Lung (tissue), 16 donors: ENCODE data around the gene FBXL17. TPM values are rescaled to one million over a fixed set of nuclear protein-coding genes. Genes with fewer than 3 reads are reported as not detected.

ENCODE experiments used
- ATAC-seq: fragments of 200-7000 bp; cut with Tn5 transposase; one replicate; pipeline ENCODE4 v1.9.1; 2020; ENCODE audit warnings: moderate number of reproducible peaks; ENCODE audit not compliant: insufficient read depth, low FRiP score
- DNase-seq, 3 donors: peaks; one replicate each; pipeline ENCODE4 v3.0.0-alpha.2; 2013 to 2017
- H3K27ac ChIP-seq, 2 donors: one replicate each; pipeline ENCODE4 v1.5.1; 2013; ENCODE audit warnings: mild to moderate bottlenecking in 2 of 2, moderate library complexity in 2 of 2, control low read depth in 1 of 2, inconsistent platforms in 1 of 2, low read depth in 1 of 2, low read length in 1 of 2
- H3K27me3 ChIP-seq, 3 donors: one replicate each; pipeline ENCODE4 v1.5.1; 2013; ENCODE audit warnings: low read length in 2 of 3; ENCODE audit not compliant: control insufficient read depth in 3 of 3, insufficient read depth in 3 of 3
- H3K36me3 ChIP-seq, 4 donors: one replicate each; pipeline ENCODE4 v1.5.1; 2013; ENCODE audit warnings: low read length in 4 of 4, mild to moderate bottlenecking in 1 of 4, moderate library complexity in 1 of 4; ENCODE audit not compliant: control insufficient read depth in 4 of 4, insufficient read depth in 4 of 4
- H3K4me1 ChIP-seq, 5 donors: one replicate each; pipeline ENCODE4 v1.5.1; 2013; ENCODE audit warnings: low read length in 5 of 5, mild to moderate bottlenecking in 2 of 5, moderate library complexity in 1 of 5; ENCODE audit not compliant: control insufficient read depth in 5 of 5, insufficient read depth in 5 of 5
- H3K4me3 ChIP-seq: one replicate; pipeline ENCODE4 v1.5.1; 2013; ENCODE audit warnings: mild to moderate bottlenecking, control low read depth, moderate library complexity
- H3K9ac ChIP-seq, 2 donors: one replicate each; pipeline ENCODE4 v1.5.1; 2013; ENCODE audit warnings: low read length in 2 of 2, control low read depth in 1 of 2; ENCODE audit not compliant: insufficient read depth in 1 of 2
- H3K9me3 ChIP-seq, 4 donors: one replicate each; pipeline ENCODE4 v1.5.1; 2013; ENCODE audit warnings: low read length in 3 of 4, mild to moderate bottlenecking in 1 of 4, moderate library complexity in 1 of 4; ENCODE audit not compliant: control insufficient read depth in 4 of 4, insufficient read depth in 3 of 4
- CTCF ChIP-seq: IDR thresholded peaks from 2 replicates; pipeline ENCODE4 v1.5.1; 2012; ENCODE audit warnings: mild to moderate bottlenecking; ENCODE audit errors: control extremely low read depth, extremely low read depth
- WGBS, 2 donors: extraction: QIAGEN DNeasy Blood & Tissue Kit; methylation state at CpG; one replicate each; pipeline ENCODE4 v1.1.7; 2013; 5-methylcytosine and 5-hydroxymethylcytosine counted together
- long read RNA-seq, 5 donors: transcript quantifications; one replicate each; lab custom pipeline, GENCODE V29; 2026
- polyA plus RNA-seq, 2 donors: library from polyadenylated mRNA; stranded (reverse); fragments of 200-250 nt; gene quantifications; one replicate each; pipeline ENCODE4 v1.2.1, GENCODE V29; 2013
- total RNA-seq, 2 donors: library from RNA; depleted of rRNA in 1 of 2; stranded (reverse); fragments of >200 nt in 1 of 2; gene quantifications; one replicate each; pipeline ENCODE4 v1.2.1, GENCODE V29; 2014 to 2021
- donor health status: control.
- donor health status: control.
- donor health status: Bipolar disorder and iron deficiency.
- donor health status: healthy.
- donor health status: DM: yes; HTN: yes; CAD: no.

The FBXL17 gene
- total RNA-seq (10 to 100 TPM; 21.4 to 23.9 TPM), polyA plus RNA-seq (1 to 10 TPM; 4.0 to 5.8 TPM)
- long read RNA-seq, donor 1, full-length matches to known transcripts = 4 of 4 reads
- long read RNA-seq, donor 1, partial matches to known transcripts = 0 of 4 reads
- long read RNA-seq, donor 1, other reads (novel, unspliced or antisense) = 0 of 4 reads
- long read RNA-seq, donor 2, full-length matches to known transcripts = 1 of 1 reads
- long read RNA-seq, donor 2, partial matches to known transcripts = 0 of 1 reads
- long read RNA-seq, donor 2, other reads (novel, unspliced or antisense) = 0 of 1 reads
- long read RNA-seq, donor 3, full-length matches to known transcripts = 2 of 2 reads
- long read RNA-seq, donor 3, partial matches to known transcripts = 0 of 2 reads
- long read RNA-seq, donor 3, other reads (novel, unspliced or antisense) = 0 of 2 reads
- long read RNA-seq, donor 4, full-length matches to known transcripts = 2 of 2 reads
- long read RNA-seq, donor 4, partial matches to known transcripts = 0 of 2 reads
- long read RNA-seq, donor 4, other reads (novel, unspliced or antisense) = 0 of 2 reads
- long read RNA-seq, donor 5, full-length matches to known transcripts = 3 of 9 reads
- long read RNA-seq, donor 5, partial matches to known transcripts = 6 of 9 reads
- long read RNA-seq, donor 5, other reads (novel, unspliced or antisense) = 0 of 9 reads

- WGBS, 2 donors = 0% methylated on average over 62 to 82 of the region's 82 CpGs
- DNase-seq = peak; percentile 93 to 96 (median 94)
- Histone ChIP-seq H3K36me3 (no peaks in the 10 kb centered on the region), H3K27ac (peak within 1 kb of the TSS; percentile 99 to 100), H3K4me1 (peaks cover 0 to 23% (median 6%) of the 10 kb centered on the region in 5 donors), H3K9ac (peak within 1 kb of the TSS; percentile 67 to 81), H3K4me3 (peak within 1 kb of the TSS; percentile 97), H3K27me3 (no peaks in the 10 kb centered on the region), H3K9me3 (no peaks in the 10 kb centered on the region)
- ATAC-seq = peak; percentile 86
- TF ChIP-seq CTCF = no peak
Observed at GRCh38 chr5:108381954-108382783, at the start of gene FBXL17. Gene FBXL17 (minus strand): TSS chr5:108382098.

DNA sequence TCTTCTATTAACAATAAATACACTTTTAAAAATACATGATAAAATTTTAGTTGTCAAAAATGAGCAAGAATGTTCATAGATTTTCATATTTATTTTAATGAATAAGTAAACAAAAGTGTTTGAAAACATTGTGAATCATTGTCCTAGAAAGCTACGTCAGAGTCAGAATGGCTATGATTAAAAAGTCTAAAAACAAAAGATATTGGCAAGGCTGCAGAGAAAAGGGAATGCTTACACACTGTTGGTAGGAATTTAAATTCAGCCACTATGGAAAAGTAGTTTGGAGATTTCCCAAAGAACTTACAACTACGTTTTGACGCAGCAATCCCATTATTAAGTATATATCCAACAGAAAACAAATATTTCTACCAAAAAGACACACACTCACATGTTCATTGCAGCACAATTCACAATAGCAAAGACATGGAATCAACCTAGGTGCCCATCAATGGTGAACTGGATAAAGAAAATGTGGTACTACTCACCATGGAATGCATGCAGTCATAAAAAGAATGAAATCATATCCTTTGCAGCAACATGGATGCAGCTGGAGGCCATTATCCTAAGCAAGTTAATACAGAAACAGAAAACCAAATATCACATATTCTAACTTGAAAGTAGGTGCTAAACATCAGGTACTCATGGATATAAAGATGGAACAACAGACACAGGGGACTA is 49.2 kb upstream of the FBXL17 start:
- 73 to 79% methylated on average over 3 of the region's 3 CpGs for WGBS, 2 donors
- no peak for ATAC-seq

GRCh38 chr5:108421713-108422112 is 39.8 kb upstream of the FBXL17 start:
- WGBS, 2 donors = 74 to 82% methylated on average over 5 of the region's 5 CpGs
- no peak overlapping the region for H3K27ac ChIP-seq
- H3K9me3 ChIP-seq = peaks cover 0 to 3% (median 0%) of the 10 kb centered on the region in 4 donors
- ATAC-seq (no peak), DNase-seq (no peak)
- H3K27me3 ChIP-seq = no peaks in the 10 kb centered on the region
- TF ChIP-seq CTCF = no peak
- no peaks in the 10 kb centered on the region for H3K36me3 ChIP-seq
- no peaks in the 10 kb centered on the region for H3K4me1 ChIP-seq
- no peak overlapping the region for H3K9ac ChIP-seq
- H3K4me3 ChIP-seq = no peak overlapping the region

More for the DNA sequence above, 49.2 kb upstream of the FBXL17 start:
- Histone ChIP-seq H3K4me3 (no peak overlapping the region), H3K9me3 (peaks cover 0 to 1% (median 0%) of the 10 kb centered on the region in 4 donors), H3K4me1 (no peaks in the 10 kb centered on the region), H3K27me3 (no peaks in the 10 kb centered on the region), H3K27ac (no peak overlapping the region), H3K36me3 (no peaks in the 10 kb centered on the region), H3K9ac (no peak overlapping the region)
- no peak for DNase-seq
- no peak for TF ChIP-seq CTCF
